GM19455 (cell line): ENCODE results near the gene FAM98B.
"Not testable (repeated sequence)": the region's sequence is repeated elsewhere in the genome, so short reads cannot be mapped to it uniquely, and the experiment has no call there.

Source experiments
- ATAC-seq: cut with Tn5 transposase; IDR thresholded peaks from one replicate; pipeline ENCODE4 v1.9.1; 2021; ENCODE audit not compliant: unreplicated experiment

Gene FAM98B

DNA sequence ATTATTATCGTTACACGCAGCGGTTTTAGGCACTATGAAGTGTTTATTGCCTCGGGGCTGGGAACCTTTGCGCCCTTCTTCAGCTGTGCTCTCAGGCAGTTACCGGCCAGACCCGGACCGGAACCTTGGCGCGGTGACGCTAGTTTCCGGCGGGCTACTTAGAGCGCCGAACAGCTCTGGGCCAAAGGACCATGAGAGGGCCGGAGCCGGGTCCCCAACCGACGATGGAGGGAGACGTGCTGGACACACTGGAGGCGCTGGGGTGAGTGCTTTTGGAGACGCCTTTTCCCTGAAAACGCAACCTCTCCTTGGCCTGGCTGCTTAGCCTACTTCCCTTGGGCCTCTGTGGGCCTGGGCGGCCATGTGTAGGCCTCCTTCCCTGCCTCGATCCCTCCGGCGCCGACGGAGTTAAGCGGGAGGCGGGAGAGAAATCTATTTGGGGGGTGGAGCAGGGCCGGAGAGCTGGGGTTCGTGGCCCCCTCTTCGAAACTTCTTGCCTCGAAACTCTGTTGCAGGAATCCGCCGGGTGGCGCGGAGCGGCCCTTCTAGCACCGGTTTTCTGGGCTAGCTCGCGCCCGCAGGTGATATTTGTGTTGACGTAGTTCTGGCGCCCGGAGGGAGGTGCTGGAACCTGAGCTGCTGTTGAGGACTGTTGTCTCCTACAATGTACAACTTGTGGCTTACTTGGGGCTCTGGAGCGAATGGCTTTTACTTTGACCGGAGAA lies at the start of gene FAM98B:
TSS of gene FAM98B (plus strand) at position 157 of the 725 bp plus-strand sequence. CDS start at position 192, 35 bp downstream.
- peak; percentile 90 for ATAC-seq

DNA sequence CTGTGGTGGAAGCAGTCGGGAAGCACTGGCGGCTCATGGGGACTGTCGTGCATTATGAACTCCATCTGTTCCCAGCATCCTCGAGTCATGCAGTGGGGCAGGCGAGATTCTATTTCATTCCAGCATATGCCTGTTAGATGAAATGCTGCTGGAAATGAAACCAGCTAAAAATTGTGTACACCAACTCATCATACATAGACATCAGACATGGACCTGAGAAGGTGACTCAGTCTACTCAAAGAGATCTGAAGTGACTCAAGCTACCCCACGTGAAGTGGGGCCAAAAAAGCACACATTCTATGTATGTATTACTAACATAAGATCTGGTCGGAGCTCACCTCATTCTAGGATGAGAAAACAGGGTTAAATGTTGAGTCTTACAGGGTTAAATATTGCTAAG lies 47.5 kb upstream of the FAM98B start:
- ATAC-seq, result no peak

DNA sequence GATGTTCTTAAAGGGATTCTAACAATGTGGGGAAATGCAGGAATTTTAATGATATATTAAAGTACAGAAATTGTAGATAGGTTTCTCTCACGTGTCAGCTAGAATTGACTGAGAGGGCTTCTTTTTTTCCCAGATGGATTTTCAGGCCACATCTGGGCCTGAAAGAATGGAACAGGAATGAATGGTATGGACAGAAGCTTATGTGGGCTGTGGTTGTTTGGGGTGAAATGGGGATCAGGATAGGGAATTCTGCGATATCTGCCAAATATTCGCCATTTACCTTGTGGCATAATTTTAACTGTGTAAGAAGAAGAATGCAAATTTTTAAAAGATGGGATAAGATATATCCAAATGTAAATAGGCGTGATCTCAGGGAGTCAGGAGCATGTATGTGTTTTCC lies 45.4 kb upstream of the FAM98B start:
- no peak for ATAC-seq

GRCh38 chr15:38411902-38412301 lies 42.0 kb upstream of the FAM98B start:
- no peak for ATAC-seq

DNA sequence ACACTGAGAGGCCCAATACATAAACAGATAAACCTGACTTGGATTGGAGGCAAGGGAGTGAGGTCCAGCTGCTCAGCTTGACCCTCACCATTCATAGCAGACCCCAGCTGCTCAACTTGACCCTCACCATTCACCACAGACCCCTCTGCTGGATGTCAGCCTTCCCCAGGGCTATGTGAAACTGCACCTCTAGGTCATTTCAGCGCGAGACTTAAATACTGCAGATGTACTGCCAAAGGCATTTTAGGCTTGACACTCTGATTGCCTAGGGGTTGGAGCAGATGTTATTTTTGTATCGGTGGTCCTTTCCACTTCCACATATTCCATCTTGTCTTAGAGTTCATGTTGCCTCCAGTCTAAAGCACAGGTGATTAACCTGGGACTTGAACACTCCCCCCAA lies 41.5 kb upstream of the FAM98B start:
- ATAC-seq, result no peak

DNA sequence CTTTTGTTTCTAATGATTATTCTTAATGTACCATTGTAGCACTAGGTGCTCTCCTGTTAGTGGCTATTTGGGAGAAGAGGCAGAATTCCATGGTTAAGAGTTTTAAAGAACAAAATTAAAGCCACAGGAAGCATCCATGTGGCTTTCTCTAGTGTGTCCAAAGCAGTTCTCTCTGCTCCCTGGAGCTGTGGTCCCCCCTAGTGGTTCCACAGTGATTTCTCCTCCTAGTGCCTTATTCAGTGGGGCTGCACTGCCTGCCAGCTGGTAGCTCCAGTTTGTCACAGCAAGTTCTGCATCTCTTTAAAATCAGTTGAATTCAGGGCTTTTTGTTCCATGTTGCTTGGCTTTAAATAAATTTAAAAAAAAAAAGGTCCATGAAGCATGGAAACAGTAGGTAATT lies 39.6 kb upstream of the FAM98B start:
- no peak for ATAC-seq

- ATAC-seq, result no peak
Observed at GRCh38 chr15:38421069-38421690, 32.7 kb upstream of the FAM98B start.

DNA sequence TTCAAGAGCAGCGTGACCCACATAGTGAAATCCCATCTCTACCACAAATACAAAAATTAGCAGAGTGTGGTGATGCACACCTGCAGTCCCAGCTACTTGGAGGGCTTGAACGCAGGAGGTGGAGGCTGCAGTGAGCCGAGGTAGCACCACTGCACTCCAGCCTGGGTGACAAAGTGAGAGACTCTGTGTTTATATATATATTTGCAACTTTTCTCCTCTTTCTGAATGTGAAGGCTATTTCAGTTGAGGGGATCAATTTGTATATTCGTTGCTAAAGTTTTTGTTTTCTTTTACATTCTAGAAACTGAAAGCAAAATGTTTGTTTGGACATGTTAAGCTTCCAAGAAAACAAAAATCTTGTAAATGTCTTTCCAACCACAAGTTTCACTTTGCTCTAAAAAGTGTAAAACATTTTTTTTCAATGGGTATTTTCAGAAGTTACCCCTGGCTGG lies 29.8 kb upstream of the FAM98B start:
- peak; percentile 63 for ATAC-seq

DNA sequence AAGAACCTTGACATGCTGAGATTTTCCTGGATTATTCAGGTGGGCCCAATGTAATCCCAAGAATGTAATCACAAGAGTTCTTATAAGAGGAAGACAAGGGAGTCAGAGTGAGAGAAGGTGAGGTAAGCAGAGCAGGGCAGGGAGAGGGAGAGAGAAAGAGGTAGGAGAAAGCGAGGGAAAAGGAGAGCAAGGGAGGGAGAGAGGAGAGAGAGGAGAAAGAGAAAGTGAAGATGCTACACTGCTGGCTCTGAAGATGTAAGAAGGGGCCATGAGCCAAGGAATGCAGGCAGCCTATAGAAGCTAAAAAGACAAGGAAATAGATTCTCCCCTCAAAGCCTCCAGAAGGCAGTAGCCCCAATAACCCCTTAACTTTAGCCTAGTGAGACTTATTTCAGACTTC lies 28.7 kb upstream of the FAM98B start:
- no peak for ATAC-seq

GRCh38 chr15:38427380-38427779 lies 26.5 kb upstream of the FAM98B start:
- no peak for ATAC-seq

- no peak for ATAC-seq
Observed at GRCh38 chr15:38430106-38430760, 23.7 kb upstream of the FAM98B start.

- ATAC-seq, result no peak
Observed at GRCh38 chr15:38436993-38437392, 16.9 kb upstream of the FAM98B start.

- not testable (repeated sequence) for ATAC-seq
Observed at GRCh38 chr15:38437603-38438002, 16.3 kb upstream of the FAM98B start.

GRCh38 chr15:38438031-38438986 lies 15.6 kb upstream of the FAM98B start:
- no peak for ATAC-seq

DNA sequence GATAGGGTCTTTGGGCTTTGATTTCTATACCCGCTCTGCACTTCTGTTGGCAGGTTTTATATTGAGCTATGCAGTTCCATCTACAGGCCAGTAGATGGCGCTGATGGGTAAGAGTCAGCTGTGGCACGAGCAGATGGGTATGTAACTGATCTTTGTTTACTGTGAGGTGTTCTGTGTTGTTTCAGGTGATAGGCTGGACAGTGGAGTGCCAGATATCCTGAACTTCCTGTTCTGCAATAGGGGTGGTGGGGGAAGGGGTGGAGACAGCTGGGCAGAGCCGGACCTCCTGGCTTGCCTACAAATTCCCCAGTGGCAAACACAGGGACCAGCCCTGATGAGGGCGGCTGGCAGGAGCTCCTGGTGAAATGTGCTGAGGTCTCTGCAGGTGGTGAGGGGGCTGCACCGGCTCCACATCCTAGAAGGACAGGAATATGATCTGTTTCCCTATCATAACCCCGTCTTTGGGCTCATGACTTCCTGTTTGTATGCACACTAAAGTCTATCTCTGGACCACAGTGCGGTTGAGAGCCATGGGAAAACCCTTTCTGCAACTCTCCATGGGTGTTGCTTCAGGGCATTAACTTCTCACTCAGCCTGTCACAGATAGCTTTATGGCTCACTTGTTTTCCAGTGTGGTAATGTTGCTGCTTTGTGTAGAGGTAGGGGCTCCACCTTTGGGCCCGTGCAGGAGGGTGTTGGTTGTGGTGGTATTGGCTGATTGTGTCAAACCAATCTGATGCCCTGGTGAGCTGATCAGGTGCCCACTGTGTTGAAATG lies 13.4 kb upstream of the FAM98B start:
- peak; percentile 77 for ATAC-seq

- ATAC-seq, result no peak
Observed at GRCh38 chr15:38441130-38441519, 12.8 kb upstream of the FAM98B start.

GRCh38 chr15:38454696-38455090 lies 766 bp downstream of the FAM98B start:
- no peak for ATAC-seq

GRCh38 chr15:38455092-38455491 lies 1.2 kb downstream of the FAM98B start:
- ATAC-seq, result no peak

GRCh38 chr15:38458646-38459045 lies 4.7 kb downstream of the FAM98B start:
- no peak for ATAC-seq

DNA sequence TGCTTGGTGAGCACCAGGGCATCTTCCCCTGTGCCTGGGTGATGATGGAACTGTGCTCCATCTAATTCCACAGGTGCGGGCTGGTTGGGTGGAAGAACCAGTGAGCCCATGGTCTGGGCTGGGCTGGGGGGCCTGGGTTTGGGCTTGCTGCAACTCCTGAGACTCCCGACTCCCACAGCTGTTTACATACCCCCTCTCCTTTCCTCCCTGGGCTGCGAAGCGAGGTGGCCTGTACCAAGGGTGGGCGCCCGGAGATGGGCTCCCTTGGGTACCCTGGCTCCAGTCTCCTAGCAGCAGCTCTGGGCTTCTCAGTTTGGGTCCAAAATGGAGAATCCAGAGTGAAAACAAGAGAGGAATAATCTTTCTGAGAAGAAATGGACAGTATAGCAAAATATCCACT lies 5.6 kb downstream of the FAM98B start:
- no peak for ATAC-seq
